Breast epithelium (tissue), 3 donors: ENCODE data around the gene DMXL2.

Experiments used
- CTCF ChIP-seq, 3 donors: fragments of 450-650 bp; IDR thresholded peaks; one replicate each; pipeline ENCODE4 v1.5.1; 2016 to 2017; ENCODE audit warnings: antibody characterized with exemption in 3 of 3, mild to moderate bottlenecking in 3 of 3, moderate library complexity in 3 of 3
- POLR2A ChIP-seq: fragments of 450-650 bp; IDR thresholded peaks from one replicate; pipeline ENCODE4 v1.6.1; 2016; ENCODE audit warnings: antibody characterized with exemption, mild to moderate bottlenecking, moderate library complexity

GRCh38 chr15:51497806-51498205 is 124.8 kb downstream of the DMXL2 start:
- TF ChIP-seq POLR2A (no peak), CTCF (IDR thresholded peaks at IDR 0.05) (no peak)
